PFSK-1 (cell line): ENCODE results near the gene ZNF787.

ENCODE experiments used
- FOXP2 ChIP-seq: optimal IDR thresholded peaks from 2 replicates; pipeline ENCODE3; 2011; ENCODE audit warnings: borderline replicate concordance, control low read depth, inconsistent platforms; ENCODE audit not compliant: insufficient read depth; ENCODE audit errors: extremely low read length, extremely low read depth
- POLR2AphosphoS5 ChIP-seq: IDR thresholded peaks from 2 replicates; pipeline ENCODE4 v1.6.1; 2012; ENCODE audit warnings: low read depth, mild to moderate bottlenecking, control low read depth, low read length, moderate library complexity
- REST ChIP-seq, 2 experiments: IDR thresholded peaks; 2 replicates each; pipeline versions ENCODE4 v1.6.1 to v1.8.0; 2011 to 2012; ENCODE audit warnings: low read depth in 2 of 2, low read length in 2 of 2, control low read depth in 1 of 2, inconsistent platforms in 1 of 2, mild to moderate bottlenecking in 1 of 2, moderate library complexity in 1 of 2; ENCODE audit not compliant: insufficient read depth in 1 of 2
- SIN3A ChIP-seq: IDR thresholded peaks from 2 replicates; pipeline ENCODE4 v1.6.1; 2012; ENCODE audit warnings: mild to moderate bottlenecking, low read length, moderate library complexity, borderline replicate concordance; ENCODE audit not compliant: insufficient read depth
- TAF1 ChIP-seq: IDR thresholded peaks from 2 replicates; pipeline ENCODE4 v1.6.1; 2012; ENCODE audit warnings: low read length, control low read depth, borderline replicate concordance; ENCODE audit not compliant: insufficient read depth

Gene ZNF787

GRCh38 chr19:56114778-56115110 lies 6.4 kb downstream of the ZNF787 start:
- TF ChIP-seq TAF1: no peak
- TF ChIP-seq FOXP2: no peak
- no peak for TF ChIP-seq SIN3A
- no peak for TF ChIP-seq POLR2AphosphoS5
- TF ChIP-seq REST (IDR thresholded peaks at IDR 0.05; ENCODE audit: insufficient read depth in 1 of 2, low read depth in 2 of 2, low read length in 2 of 2): no peak

DNA sequence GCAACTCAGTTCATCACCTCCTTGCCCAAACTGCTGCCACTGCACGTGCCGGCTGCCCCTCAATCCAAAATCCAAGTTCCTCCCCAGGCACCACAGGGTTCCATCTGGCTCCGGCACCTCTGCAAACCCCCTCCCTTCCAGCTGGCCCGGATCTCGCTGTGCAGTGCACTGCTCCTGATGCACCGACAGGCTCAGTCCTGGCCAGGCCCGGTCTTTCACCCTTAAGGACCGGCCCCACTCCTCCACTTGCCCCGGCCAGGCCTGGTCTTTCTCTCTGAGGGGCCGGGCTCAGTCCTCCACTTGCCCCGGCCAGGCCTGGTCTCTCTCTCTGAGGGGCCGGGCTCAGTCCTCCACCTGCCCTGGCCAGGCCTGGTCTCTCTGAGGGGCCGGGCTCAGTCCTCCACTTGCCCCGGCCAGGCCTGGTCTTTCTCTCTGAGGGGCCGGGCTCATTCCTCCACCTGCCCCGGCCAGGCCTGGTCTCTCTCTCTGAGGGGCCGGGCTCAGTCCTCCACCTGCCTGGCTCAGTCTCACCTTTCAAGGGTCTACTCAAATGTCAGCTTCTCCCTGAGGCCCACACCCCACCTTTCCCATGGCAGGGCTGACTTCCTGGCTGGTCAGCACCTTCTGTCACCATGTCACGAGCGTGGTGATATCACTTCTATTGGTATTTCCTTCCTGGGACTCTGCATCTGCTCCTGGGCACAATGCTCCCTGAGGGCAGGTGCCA lies 6.9 kb downstream of the ZNF787 start:
- no peak for TF ChIP-seq SIN3A

DNA sequence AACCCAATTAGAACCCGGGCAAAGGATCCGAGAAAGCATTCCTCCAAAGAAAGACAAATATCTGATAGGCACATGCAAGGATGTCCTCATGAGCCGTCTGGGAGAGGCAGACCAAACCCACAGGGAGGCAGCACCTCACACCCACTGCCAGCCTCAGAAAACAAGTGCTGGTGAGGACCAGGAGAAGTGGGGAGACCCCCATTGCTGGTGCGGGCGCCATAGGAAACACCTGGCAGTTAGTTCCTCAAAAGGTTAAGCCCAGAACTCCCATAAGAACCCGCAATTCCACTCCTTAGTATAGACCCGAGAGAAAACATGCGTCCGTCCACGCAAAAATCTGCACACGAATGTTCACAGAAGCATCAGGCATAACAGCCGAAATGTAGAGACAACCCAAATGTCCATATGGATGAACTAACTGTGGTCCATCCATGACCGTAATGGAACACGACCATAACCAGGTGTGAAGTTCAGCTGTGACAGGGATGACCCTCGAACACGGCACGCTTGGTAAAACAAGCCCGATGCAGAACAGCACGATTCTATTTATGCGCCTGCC lies 7.9 kb downstream of the ZNF787 start:
- TF ChIP-seq TAF1 (no peak), POLR2AphosphoS5 (no peak), REST (IDR thresholded peaks at IDR 0.05; ENCODE audit: insufficient read depth in 1 of 2, low read depth in 2 of 2, low read length in 2 of 2) (no peak), SIN3A (no peak), FOXP2 (no peak)

GRCh38 chr19:56112313-56112709 lies 8.8 kb downstream of the ZNF787 start:
- no peak for TF ChIP-seq POLR2AphosphoS5
- no peak for TF ChIP-seq REST (IDR thresholded peaks at IDR 0.05; ENCODE audit: insufficient read depth in 1 of 2, low read depth in 2 of 2, low read length in 2 of 2)
- no peak for TF ChIP-seq FOXP2

DNA sequence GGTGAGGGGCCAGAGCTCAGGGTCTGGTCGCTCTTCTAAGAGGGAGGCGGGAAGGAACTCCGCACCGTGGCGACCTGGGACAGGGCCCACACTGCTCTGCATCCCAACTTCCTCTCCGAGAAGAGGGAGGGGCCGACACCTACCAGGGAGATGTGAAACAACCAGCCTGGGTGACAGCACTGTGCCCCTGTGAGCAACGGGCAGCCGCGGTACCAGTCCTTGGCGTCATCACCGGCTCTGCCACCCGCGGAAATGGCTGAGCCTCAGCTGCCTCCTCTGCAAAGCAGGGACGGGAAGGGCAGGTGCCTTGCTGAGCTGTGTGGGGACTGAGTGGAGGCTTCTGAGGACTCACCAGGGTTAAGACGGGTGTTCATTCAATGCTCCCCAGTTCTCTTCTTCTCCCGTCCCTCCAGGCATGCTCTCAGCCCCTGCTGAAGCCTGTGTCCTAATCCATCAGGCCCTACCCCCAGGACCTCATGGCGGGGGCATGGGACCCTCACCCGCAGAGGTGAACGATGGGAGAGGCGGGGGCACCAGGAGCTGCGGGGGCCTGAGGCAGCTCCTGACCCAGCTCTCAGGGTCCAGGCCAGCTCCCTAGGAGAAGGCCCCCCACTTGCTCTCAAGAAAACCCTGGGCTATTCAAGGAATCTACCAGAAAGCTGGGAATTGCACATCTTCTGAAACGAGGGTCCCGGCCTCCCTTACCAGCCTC lies 9.3 kb downstream of the ZNF787 start:
- no peak for TF ChIP-seq TAF1
- TF ChIP-seq POLR2AphosphoS5: no peak
- no peak for TF ChIP-seq FOXP2
- no peak for TF ChIP-seq REST (IDR thresholded peaks at IDR 0.05; ENCODE audit: insufficient read depth in 1 of 2, low read depth in 2 of 2, low read length in 2 of 2)
- no peak for TF ChIP-seq SIN3A
